Tibial nerve (tissue), 4 donors: ENCODE data around the gene ABCG1. TPM values are rescaled to one million over a fixed set of nuclear protein-coding genes. Genes with fewer than 3 reads are reported as not detected.
A peak's percentile ranks its signal among the peaks of the same experiment; 100 is the strongest.

Experiments
- DNase-seq, 2 donors: peaks; one replicate each; pipeline ENCODE4 v3.0.0-alpha.2; 2019; ENCODE audit warnings: low spot score in 2 of 2
- H3K27ac ChIP-seq, 4 donors: fragments of 200-600 bp; sonication (generic) in 3 of 4; one replicate each; pipeline ENCODE4 v1.5.1; 2017 to 2019; ENCODE audit warnings: mild to moderate bottlenecking in 1 of 4
- H3K27me3 ChIP-seq, 2 donors: fragments of 200-600 bp; sonication (generic) in 1 of 2; one replicate each; pipeline versions ENCODE4 v1.5.1 to v1.6.0; 2017 to 2019
- H3K36me3 ChIP-seq, 3 donors: fragments of 200-600 bp; sonication (generic); one replicate each; pipeline ENCODE4 v1.5.1; 2018 to 2019
- H3K4me1 ChIP-seq, 4 donors: fragments of 200-600 bp; sonication (generic) in 3 of 4; one replicate each; pipeline ENCODE4 v1.5.1; 2017 to 2019
- H3K4me3 ChIP-seq, 4 donors: fragments of 200-600 bp; sonication (generic) in 3 of 4; one replicate each; pipeline ENCODE4 v1.5.1; 2017 to 2019; ENCODE audit warnings: mild to moderate bottlenecking in 1 of 4, moderate library complexity in 1 of 4
- H3K9me3 ChIP-seq, 4 donors: fragments of 200-600 bp; sonication (generic) in 3 of 4; one replicate each; pipeline ENCODE4 v1.5.1; 2017 to 2019
- CTCF ChIP-seq, 5 experiments: fragments of 200-600 bp in 3 of 5; fragments of 450-650 bp in 2 of 5; sonication (generic) in 3 of 5; IDR thresholded peaks; one replicate each; pipeline ENCODE4 v1.5.1; 2016 to 2019; ENCODE audit warnings: antibody characterized with exemption in 5 of 5, mild to moderate bottlenecking in 3 of 5, moderate library complexity in 2 of 5
- EP300 ChIP-seq, 2 donors: sonication (generic); formaldehyde crosslinking; IDR thresholded peaks; one replicate each; pipeline ENCODE4 v1.6.1; 2017; ENCODE audit warnings: antibody characterized with exemption in 2 of 2, mild to moderate bottlenecking in 1 of 2
- POLR2A ChIP-seq, 2 donors: fragments of 450-650 bp; IDR thresholded peaks; one replicate each; pipeline ENCODE4 v1.6.1; 2017; ENCODE audit warnings: antibody characterized with exemption in 2 of 2, mild to moderate bottlenecking in 2 of 2, moderate library complexity in 2 of 2
- WGBS, 2 donors: methylation state at CpG; one replicate each; pipeline ENCODE4 v1.1.5; 2018; 5-methylcytosine and 5-hydroxymethylcytosine counted together
- total RNA-seq, 4 donors: library from RNA; depleted of rRNA; stranded (reverse); fragments of >200 nt; gene quantifications; one replicate each; pipeline ENCODE4 v1.1.0, GENCODE V29; 2016

ABCG1 gene
- total RNA-seq, 4 donors from 2014 or later, result 10.5 to 32.8 (median 18.6) TPM

GRCh38 chr21:42252325-42252654 lies 33.4 kb downstream of the ABCG1 start:
- no peak for TF ChIP-seq POLR2A (IDR thresholded peaks at IDR 0.05)
- TF ChIP-seq CTCF (IDR thresholded peaks at IDR 0.05), result no peak
- no peak for TF ChIP-seq EP300 (IDR thresholded peaks at IDR 0.05)
- WGBS, 2 donors, result 59 to 64% methylated on average over 8 of the region's 8 CpGs
- no peak for DNase-seq
- H3K27ac ChIP-seq, result peak overlapping the region in 1 of 4 donors; percentile 27
- no peaks in the 10 kb centered on the region for H3K27me3 ChIP-seq
- no peaks in the 10 kb centered on the region for H3K36me3 ChIP-seq
- peaks cover 0 to 11% (median 4%) of the 10 kb centered on the region in 4 donors for H3K4me1 ChIP-seq
- H3K9me3 ChIP-seq, result no peaks in the 10 kb centered on the region
- no peak overlapping the region for H3K4me3 ChIP-seq

GRCh38 chr21:42252778-42253340 lies 33.9 kb downstream of the ABCG1 start:
- no peaks in the 10 kb centered on the region for H3K9me3 ChIP-seq
- no peaks in the 10 kb centered on the region for H3K27me3 ChIP-seq
- H3K27ac ChIP-seq, result peak overlapping the region in 1 of 4 donors; percentile 27
- no peaks in the 10 kb centered on the region for H3K36me3 ChIP-seq
- peaks cover 0 to 13% (median 4%) of the 10 kb centered on the region in 4 donors for H3K4me1 ChIP-seq
- TF ChIP-seq POLR2A (IDR thresholded peaks at IDR 0.05), result no peak
- no peak for TF ChIP-seq EP300 (IDR thresholded peaks at IDR 0.05)
- no peak for TF ChIP-seq CTCF (IDR thresholded peaks at IDR 0.05)
- DNase-seq, result no peak
- 95 to 97% methylated on average over 11 of the region's 11 CpGs for WGBS, 2 donors
- no peak overlapping the region for H3K4me3 ChIP-seq

DNA sequence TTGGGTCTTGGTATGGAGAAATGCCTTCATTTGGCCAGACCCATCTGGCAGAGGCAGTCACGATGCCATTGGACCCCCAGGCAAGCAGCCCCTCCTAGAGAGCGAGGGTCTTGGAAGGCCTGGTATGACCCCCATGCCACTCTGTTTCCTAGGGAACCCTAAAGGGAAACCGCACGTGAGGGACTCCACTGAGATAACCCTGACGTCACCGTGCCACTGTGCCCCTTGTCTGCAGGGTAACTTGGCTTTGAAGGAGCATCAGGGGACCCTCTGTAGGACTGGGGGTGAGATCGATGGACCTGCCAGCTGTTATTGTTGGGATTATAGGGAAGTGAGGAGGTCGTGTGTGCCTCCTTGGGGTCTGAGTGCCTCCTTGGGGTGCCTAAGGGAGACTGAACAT lies 34.5 kb downstream of the ABCG1 start:
- WGBS, 2 donors, result 89 to 91% methylated on average over 8 of the region's 8 CpGs
- Histone ChIP-seq H3K27me3 (no peaks in the 10 kb centered on the region), H3K27ac (no peak overlapping the region), H3K9me3 (no peaks in the 10 kb centered on the region), H3K36me3 (no peaks in the 10 kb centered on the region), H3K4me1 (peaks cover 0 to 13% (median 4%) of the 10 kb centered on the region in 4 donors), H3K4me3 (no peak overlapping the region)
- no peak for DNase-seq
- TF ChIP-seq EP300 (IDR thresholded peaks at IDR 0.05) (no peak), CTCF (IDR thresholded peaks at IDR 0.05) (no peak), POLR2A (IDR thresholded peaks at IDR 0.05) (no peak)

GRCh38 chr21:42254083-42254482 lies 35.1 kb downstream of the ABCG1 start:
- Histone ChIP-seq H3K27me3 (no peaks in the 10 kb centered on the region), H3K4me3 (no peak overlapping the region), H3K36me3 (no peaks in the 10 kb centered on the region), H3K4me1 (peaks cover 0 to 18% (median 3%) of the 10 kb centered on the region in 4 donors), H3K27ac (no peak overlapping the region), H3K9me3 (no peaks in the 10 kb centered on the region)
- DNase-seq, result no peak
- WGBS, 2 donors, result 79 to 80% methylated on average over 6 of the region's 6 CpGs
- TF ChIP-seq POLR2A (IDR thresholded peaks at IDR 0.05), result no peak
- no peak for TF ChIP-seq CTCF (IDR thresholded peaks at IDR 0.05)
- no peak for TF ChIP-seq EP300 (IDR thresholded peaks at IDR 0.05)

DNA sequence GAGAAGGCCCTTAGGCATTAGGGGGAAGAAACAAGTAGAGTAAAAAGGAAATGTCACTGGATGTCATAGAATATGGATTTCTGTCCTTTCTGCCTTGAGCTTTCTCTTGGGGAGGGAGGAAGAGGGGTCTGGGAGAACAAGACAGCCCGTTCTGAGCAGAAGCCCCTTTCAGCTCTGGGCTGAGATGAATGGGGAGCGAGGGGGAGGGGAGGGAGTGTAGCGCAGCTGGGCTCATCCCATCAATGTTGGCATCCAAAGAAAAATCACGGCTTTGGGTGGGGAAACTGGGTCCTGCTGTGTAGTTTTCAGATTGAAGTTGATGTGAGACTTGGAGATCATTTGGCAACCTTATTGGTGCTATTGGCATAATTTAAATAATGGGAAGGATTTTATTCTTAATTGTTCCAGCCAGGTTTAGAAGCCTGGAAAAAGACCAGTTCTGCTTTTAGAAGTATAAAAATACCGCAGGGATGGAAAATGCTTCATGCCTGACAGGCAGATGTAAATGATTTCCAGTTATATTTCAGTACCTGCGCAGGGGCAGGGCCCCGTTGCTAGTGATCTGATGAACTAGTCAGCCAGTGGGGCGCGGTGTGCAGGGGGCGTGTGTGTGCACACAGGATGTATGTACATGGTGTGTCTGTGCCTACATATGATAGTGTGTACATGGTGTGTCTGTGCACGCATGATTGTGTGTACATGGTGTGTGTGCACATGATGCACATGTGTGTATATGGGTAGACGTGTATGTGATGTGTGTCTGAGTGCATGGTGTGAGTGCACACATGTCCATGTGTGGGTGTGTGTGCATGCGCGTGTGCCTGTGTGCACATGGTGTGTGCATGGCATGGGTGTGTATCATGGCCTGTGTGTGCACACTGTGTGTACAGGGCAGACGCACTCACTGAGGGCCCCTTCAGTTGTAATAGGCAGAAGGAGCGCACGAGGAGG lies 36.0 kb downstream of the ABCG1 start:
- DNase-seq, result no peak
- Histone ChIP-seq H3K36me3 (no peaks in the 10 kb centered on the region), H3K4me1 (peaks cover 0 to 19% (median 2%) of the 10 kb centered on the region in 4 donors), H3K27me3 (no peaks in the 10 kb centered on the region), H3K4me3 (no peak overlapping the region), H3K27ac (no peak overlapping the region), H3K9me3 (no peaks in the 10 kb centered on the region)
- WGBS, 2 donors, result 74 to 82% methylated on average over 17 of the region's 17 CpGs
- TF ChIP-seq POLR2A (IDR thresholded peaks at IDR 0.05) (no peak), EP300 (IDR thresholded peaks at IDR 0.05) (no peak), CTCF (IDR thresholded peaks at IDR 0.05) (no peak)
